SK-N-SH treated with all-trans-retinoic acid at 6 μM for 48 hours (cell line): ENCODE data around the gene PARD3.

Experiments used
- ATAC-seq: fragments of 200-7000 bp; cut with Tn5 transposase; 3 replicates; pipeline ENCODE4 v1.9.1; 2020; ENCODE audit warnings: mild to moderate bottlenecking, moderate library complexity
- ARNTL ChIP-seq: fragments of 450-650 bp; formaldehyde crosslinking; IDR thresholded peaks from 2 replicates; pipeline ENCODE4 v1.5.0; 2020; ENCODE audit warnings: low read depth, mild to moderate bottlenecking, moderate library complexity, borderline replicate concordance
- BACH2 ChIP-seq: fragments of 250-450 bp; sonication (Bioruptor Pico); IDR thresholded peaks from 2 replicates; pipeline ENCODE4 v1.9.0; 2021; ENCODE audit warnings: mild to moderate bottlenecking, borderline replicate concordance
- CSDC2 ChIP-seq: fragments of 250-450 bp; sonication (Bioruptor Pico); IDR thresholded peaks from 2 replicates; pipeline ENCODE4 v1.5.0; 2020; ENCODE audit warnings: mild to moderate bottlenecking, moderate library complexity
- ESRRG ChIP-seq: fragments of 250-450 bp; sonication (Bioruptor Pico); IDR thresholded peaks from 2 replicates; pipeline ENCODE4 v1.6.1; 2021; ENCODE audit warnings: mild to moderate bottlenecking
- GLIS3 ChIP-seq: fragments of 250-450 bp; sonication (Bioruptor Pico); IDR thresholded peaks from 2 replicates; pipeline ENCODE4 v1.5.0; 2020; ENCODE audit warnings: mild to moderate bottlenecking, moderate library complexity
- ISL1 ChIP-seq: fragments of 250-450 bp; sonication (Bioruptor Pico); IDR thresholded peaks from 2 replicates; pipeline ENCODE4 v2.1.2; 2022; ENCODE audit warnings: mild to moderate bottlenecking, moderate library complexity
- OSR1 ChIP-seq: fragments of 250-450 bp; sonication (Bioruptor Pico); IDR thresholded peaks from 2 replicates; pipeline ENCODE4 v1.8.0; 2022; ENCODE audit warnings: moderate library complexity, mild to moderate bottlenecking, inconsistent platforms
- PPARA ChIP-seq: fragments of 250-450 bp; sonication (Bioruptor Pico); IDR thresholded peaks from 2 replicates; pipeline ENCODE4 v1.5.0; 2020; ENCODE audit warnings: mild to moderate bottlenecking, borderline replicate concordance
- RARB ChIP-seq: fragments of 250-450 bp; sonication (Bioruptor Pico); IDR thresholded peaks from 2 replicates; pipeline ENCODE4 v1.8.0; 2021; ENCODE audit warnings: mild to moderate bottlenecking, moderate library complexity
- SNAI2 ChIP-seq: fragments of 250-450 bp; sonication (Bioruptor Pico); IDR thresholded peaks from 2 replicates; pipeline ENCODE4 v1.5.0; 2020; ENCODE audit warnings: mild to moderate bottlenecking, moderate library complexity
- TCF4 ChIP-seq: fragments of 250-450 bp; sonication (Bioruptor Pico); IDR thresholded peaks from 2 replicates; pipeline ENCODE4 v1.8.0; 2021; ENCODE audit warnings: mild to moderate bottlenecking, moderate library complexity, borderline replicate concordance
- TOX ChIP-seq: fragments of 250-450 bp; sonication (Bioruptor Pico); IDR thresholded peaks from 2 replicates; pipeline ENCODE4 v1.8.0; 2021; ENCODE audit warnings: mild to moderate bottlenecking, moderate library complexity, borderline replicate concordance
- ZC3H10 ChIP-seq: fragments of 250-450 bp; sonication (Bioruptor Pico); IDR thresholded peaks from 2 replicates; pipeline ENCODE4 v1.5.1; 2021; ENCODE audit warnings: mild to moderate bottlenecking, moderate library complexity
- ZFP30 ChIP-seq: fragments of 450-650 bp; formaldehyde crosslinking; IDR thresholded peaks from 2 replicates; pipeline ENCODE4 v1.5.0; 2022; ENCODE audit warnings: mild to moderate bottlenecking, moderate library complexity
- ZNF565 ChIP-seq: fragments of 450-650 bp; formaldehyde crosslinking; conservative IDR thresholded peaks from 2 replicates; pipeline ENCODE4 v1.5.0; 2020; ENCODE audit warnings: low read depth, mild to moderate bottlenecking, moderate library complexity
- ZNF70 ChIP-seq: fragments of 450-650 bp; formaldehyde crosslinking; IDR thresholded peaks from 2 replicates; pipeline ENCODE4 v1.5.0; 2020; ENCODE audit warnings: mild to moderate bottlenecking, moderate library complexity
- ZNF8 ChIP-seq: fragments of 450-650 bp; formaldehyde crosslinking; IDR thresholded peaks from 2 replicates; pipeline ENCODE4 v1.5.0; 2020; ENCODE audit warnings: mild to moderate bottlenecking, moderate library complexity
- TF ChIP-seq, protein P1 (sequence below): fragments of 250-450 bp; sonication (Bioruptor Pico); IDR thresholded peaks from 2 replicates; pipeline ENCODE4 v1.8.0; 2020; ENCODE audit warnings: mild to moderate bottlenecking, moderate library complexity, borderline replicate concordance
- TF ChIP-seq, protein P2 (sequence below): fragments of 250-450 bp; sonication (Bioruptor Pico); IDR thresholded peaks from 2 replicates; pipeline ENCODE4 v1.5.0; 2020; ENCODE audit warnings: mild to moderate bottlenecking, moderate library complexity
- TF ChIP-seq, protein P3 (sequence below): fragments of 250-450 bp; sonication (Bioruptor Pico); IDR thresholded peaks from 2 replicates; pipeline ENCODE4 v1.5.1; 2020; ENCODE audit warnings: low read depth, mild to moderate bottlenecking, moderate library complexity
- TF ChIP-seq, protein P4 (sequence below): fragments of 250-450 bp; sonication (Bioruptor Pico); IDR thresholded peaks from 2 replicates; pipeline ENCODE4 v1.5.1; 2021; ENCODE audit warnings: mild to moderate bottlenecking, moderate library complexity
- TF ChIP-seq, protein P5 (sequence below): fragments of 250-450 bp; sonication (Bioruptor Pico); IDR thresholded peaks from 2 replicates; pipeline ENCODE4 v1.8.0; 2021; ENCODE audit warnings: low read depth, mild to moderate bottlenecking, moderate library complexity, borderline replicate concordance

Gene PARD3

DNA sequence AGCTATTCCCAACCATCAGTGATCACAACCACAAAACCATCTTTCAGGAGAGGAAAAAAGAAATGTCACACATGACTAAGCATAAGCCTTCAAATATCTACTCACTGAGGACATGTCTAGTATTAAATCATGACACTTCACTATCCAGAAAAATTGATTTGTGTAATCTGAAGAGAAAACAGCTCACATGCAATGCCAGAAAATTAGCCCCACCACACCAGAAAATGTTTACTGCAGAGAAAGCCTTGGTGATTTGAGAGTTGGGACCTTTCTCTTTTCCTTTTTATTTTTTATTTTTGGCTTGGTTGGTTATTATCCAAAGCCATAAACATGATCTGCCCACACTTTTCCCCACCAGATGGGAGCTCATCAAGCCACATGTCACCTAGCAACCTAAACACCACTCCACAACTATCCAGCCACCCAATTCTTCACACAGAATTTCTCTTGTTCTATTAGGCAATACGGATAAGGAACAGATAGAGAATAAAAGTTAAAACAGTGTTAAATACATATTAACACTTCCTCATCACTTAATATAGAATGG lies 3.1 kb downstream of the PARD3 start:
- no peak for TF ChIP-seq OSR1 (CRISPR knock-in tag)
- TF ChIP-seq TOX (CRISPR knock-in tag) = no peak
- TF ChIP-seq RARB = no peak
- no peak for TF ChIP-seq ARNTL (CRISPR knock-in tag)
- no peak for TF ChIP-seq ZC3H10 (CRISPR knock-in tag)
- no peak for TF ChIP-seq ZNF565 (CRISPR knock-in tag)
- no peak for TF ChIP-seq BACH2 (CRISPR knock-in tag)
- TF ChIP-seq ESRRG = no peak
- TF ChIP-seq ZNF8 (CRISPR knock-in tag) = no peak
- TF ChIP-seq CSDC2 (CRISPR knock-in tag) = no peak
- TF ChIP-seq ISL1 (CRISPR knock-in tag) = no peak
- TF ChIP-seq, protein P1, sequence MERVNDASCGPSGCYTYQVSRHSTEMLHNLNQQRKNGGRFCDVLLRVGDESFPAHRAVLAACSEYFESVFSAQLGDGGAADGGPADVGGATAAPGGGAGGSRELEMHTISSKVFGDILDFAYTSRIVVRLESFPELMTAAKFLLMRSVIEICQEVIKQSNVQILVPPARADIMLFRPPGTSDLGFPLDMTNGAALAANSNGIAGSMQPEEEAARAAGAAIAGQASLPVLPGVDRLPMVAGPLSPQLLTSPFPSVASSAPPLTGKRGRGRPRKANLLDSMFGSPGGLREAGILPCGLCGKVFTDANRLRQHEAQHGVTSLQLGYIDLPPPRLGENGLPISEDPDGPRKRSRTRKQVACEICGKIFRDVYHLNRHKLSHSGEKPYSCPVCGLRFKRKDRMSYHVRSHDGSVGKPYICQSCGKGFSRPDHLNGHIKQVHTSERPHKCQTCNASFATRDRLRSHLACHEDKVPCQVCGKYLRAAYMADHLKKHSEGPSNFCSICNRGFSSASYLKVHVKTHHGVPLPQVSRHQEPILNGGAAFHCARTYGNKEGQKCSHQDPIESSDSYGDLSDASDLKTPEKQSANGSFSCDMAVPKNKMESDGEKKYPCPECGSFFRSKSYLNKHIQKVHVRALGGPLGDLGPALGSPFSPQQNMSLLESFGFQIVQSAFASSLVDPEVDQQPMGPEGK (CRISPR knock-in tag) = no peak
- no peak for TF ChIP-seq SNAI2 (CRISPR knock-in tag)
- TF ChIP-seq GLIS3 = no peak
- TF ChIP-seq ZFP30 (CRISPR knock-in tag) = no peak
- TF ChIP-seq, protein P2, sequence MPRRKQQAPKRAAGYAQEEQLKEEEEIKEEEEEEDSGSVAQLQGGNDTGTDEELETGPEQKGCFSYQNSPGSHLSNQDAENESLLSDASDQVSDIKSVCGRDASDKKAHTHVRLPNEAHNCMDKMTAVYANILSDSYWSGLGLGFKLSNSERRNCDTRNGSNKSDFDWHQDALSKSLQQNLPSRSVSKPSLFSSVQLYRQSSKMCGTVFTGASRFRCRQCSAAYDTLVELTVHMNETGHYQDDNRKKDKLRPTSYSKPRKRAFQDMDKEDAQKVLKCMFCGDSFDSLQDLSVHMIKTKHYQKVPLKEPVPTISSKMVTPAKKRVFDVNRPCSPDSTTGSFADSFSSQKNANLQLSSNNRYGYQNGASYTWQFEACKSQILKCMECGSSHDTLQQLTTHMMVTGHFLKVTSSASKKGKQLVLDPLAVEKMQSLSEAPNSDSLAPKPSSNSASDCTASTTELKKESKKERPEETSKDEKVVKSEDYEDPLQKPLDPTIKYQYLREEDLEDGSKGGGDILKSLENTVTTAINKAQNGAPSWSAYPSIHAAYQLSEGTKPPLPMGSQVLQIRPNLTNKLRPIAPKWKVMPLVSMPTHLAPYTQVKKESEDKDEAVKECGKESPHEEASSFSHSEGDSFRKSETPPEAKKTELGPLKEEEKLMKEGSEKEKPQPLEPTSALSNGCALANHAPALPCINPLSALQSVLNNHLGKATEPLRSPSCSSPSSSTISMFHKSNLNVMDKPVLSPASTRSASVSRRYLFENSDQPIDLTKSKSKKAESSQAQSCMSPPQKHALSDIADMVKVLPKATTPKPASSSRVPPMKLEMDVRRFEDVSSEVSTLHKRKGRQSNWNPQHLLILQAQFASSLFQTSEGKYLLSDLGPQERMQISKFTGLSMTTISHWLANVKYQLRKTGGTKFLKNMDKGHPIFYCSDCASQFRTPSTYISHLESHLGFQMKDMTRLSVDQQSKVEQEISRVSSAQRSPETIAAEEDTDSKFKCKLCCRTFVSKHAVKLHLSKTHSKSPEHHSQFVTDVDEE (CRISPR knock-in tag) = no peak
- TF ChIP-seq, protein P3, sequence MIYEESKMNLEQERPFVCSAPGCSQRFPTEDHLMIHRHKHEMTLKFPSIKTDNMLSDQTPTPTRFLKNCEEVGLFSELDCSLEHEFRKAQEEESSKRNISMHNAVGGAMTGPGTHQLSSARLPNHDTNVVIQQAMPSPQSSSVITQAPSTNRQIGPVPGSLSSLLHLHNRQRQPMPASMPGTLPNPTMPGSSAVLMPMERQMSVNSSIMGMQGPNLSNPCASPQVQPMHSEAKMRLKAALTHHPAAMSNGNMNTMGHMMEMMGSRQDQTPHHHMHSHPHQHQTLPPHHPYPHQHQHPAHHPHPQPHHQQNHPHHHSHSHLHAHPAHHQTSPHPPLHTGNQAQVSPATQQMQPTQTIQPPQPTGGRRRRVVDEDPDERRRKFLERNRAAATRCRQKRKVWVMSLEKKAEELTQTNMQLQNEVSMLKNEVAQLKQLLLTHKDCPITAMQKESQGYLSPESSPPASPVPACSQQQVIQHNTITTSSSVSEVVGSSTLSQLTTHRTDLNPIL = no peak
- no peak for ATAC-seq

DNA sequence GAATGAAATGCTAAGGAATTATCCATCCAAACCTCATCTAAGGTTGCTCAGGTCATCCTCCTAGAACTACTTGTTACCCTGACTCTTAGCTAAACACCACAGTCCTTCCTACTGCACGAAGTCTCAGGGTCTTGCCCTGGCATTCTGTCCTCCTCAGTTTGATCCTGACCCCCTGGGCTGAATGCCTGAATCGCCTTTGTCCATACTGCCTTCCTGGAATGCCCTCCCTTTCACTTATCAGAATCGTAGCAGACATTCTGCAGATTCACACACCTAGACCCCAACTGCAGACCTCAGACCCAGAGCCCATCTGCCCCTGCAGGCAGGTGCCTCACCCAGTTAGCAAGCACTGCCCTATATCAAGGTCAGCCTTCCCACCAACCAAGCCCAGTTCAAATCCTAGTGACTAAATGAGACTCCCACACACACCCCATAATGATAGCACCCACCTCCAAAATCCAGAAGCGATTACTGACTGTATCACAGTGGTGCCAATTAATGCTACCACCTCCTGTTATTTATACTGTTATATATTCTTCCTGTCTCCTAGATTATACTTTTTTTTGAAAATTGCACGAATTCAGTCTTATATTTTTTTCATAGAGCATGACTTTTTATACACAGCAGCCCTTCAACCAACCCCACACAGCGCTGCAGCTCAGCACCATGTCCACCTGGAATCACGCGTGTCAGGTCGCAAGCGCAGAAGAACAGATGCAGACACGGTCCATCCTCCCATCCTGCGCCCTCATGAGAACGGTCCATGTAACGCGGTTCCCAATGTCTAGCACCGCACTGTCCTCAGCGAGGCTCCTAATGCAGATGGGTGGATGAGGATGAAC lies 3.7 kb downstream of the PARD3 start:
- TF ChIP-seq ESRRG = no peak
- TF ChIP-seq SNAI2 (CRISPR knock-in tag) = no peak
- TF ChIP-seq, all 23 proteins: peak for 0
- no peak for ATAC-seq

DNA sequence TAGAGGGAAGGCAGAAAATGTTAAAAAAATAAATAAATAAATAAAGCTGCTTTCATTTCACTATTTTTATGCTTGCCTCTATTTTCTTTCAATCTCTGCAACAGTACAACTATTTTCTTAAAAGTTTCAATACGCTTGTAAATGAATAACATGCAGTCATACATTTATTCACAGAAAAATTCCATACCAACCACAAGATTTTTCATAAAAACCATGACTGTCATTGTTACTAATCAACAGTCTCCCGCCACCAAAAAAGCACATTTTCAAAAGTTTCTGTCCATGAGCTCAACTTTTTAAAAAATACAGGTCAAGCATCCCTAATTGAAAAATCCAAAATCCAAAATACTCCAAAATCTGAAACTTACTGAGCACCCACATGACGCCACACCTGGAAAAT lies 5.3 kb downstream of the PARD3 start:
- TF ChIP-seq ESRRG = no peak
- no peak for TF ChIP-seq CSDC2 (CRISPR knock-in tag)
- TF ChIP-seq, protein P4, sequence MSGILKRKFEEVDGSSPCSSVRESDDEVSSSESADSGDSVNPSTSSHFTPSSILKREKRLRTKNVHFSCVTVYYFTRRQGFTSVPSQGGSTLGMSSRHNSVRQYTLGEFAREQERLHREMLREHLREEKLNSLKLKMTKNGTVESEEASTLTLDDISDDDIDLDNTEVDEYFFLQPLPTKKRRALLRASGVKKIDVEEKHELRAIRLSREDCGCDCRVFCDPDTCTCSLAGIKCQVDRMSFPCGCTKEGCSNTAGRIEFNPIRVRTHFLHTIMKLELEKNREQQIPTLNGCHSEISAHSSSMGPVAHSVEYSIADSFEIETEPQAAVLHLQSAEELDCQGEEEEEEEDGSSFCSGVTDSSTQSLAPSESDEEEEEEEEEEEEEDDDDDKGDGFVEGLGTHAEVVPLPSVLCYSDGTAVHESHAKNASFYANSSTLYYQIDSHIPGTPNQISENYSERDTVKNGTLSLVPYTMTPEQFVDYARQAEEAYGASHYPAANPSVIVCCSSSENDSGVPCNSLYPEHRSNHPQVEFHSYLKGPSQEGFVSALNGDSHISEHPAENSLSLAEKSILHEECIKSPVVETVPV (CRISPR knock-in tag) = no peak
- no peak for TF ChIP-seq SNAI2 (CRISPR knock-in tag)
- TF ChIP-seq ISL1 (CRISPR knock-in tag) = no peak
- TF ChIP-seq, protein P3 = no peak
- TF ChIP-seq PPARA (CRISPR knock-in tag) = no peak
- TF ChIP-seq, protein P2 (CRISPR knock-in tag) = no peak
- TF ChIP-seq ZC3H10 (CRISPR knock-in tag) = no peak
- TF ChIP-seq ZNF565 (CRISPR knock-in tag) = no peak
- TF ChIP-seq, protein P5, sequence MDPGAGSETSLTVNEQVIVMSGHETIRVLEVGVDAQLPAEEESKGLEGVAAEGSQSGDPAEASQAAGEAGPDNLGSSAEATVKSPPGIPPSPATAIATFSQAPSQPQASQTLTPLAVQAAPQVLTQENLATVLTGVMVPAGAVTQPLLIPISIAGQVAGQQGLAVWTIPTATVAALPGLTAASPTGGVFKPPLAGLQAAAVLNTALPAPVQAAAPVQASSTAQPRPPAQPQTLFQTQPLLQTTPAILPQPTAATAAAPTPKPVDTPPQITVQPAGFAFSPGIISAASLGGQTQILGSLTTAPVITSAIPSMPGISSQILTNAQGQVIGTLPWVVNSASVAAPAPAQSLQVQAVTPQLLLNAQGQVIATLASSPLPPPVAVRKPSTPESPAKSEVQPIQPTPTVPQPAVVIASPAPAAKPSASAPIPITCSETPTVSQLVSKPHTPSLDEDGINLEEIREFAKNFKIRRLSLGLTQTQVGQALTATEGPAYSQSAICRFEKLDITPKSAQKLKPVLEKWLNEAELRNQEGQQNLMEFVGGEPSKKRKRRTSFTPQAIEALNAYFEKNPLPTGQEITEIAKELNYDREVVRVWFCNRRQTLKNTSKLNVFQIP (CRISPR knock-in tag) = no peak
- no peak for TF ChIP-seq OSR1 (CRISPR knock-in tag)
- no peak for TF ChIP-seq TCF4 (CRISPR knock-in tag)
- TF ChIP-seq ZNF70 (CRISPR knock-in tag) = no peak
- ATAC-seq = no peak
